MG63 (cell line): Measurements from ENCODE around the gene GAPVD1. TPM values are rescaled to one million over a fixed set of nuclear protein-coding genes. Genes with fewer than 3 reads are reported as not detected.
A peak's percentile ranks its signal among the peaks of the same experiment; 100 is the strongest.
"Not testable (repeated sequence)": the region's sequence is repeated elsewhere in the genome, so short reads cannot be mapped to it uniquely, and the experiment has no call there.

Experiments
- DNase-seq: peaks from one replicate; pipeline ENCODE4 v3.0.0-alpha.2; 2020
- H3K27me3 ChIP-seq: fragments of 250-450 bp; sonication (Bioruptor Pico); 2 replicates; pipeline ENCODE4 v1.5.1; 2020; ENCODE audit warnings: mild to moderate bottlenecking, moderate library complexity
- H3K36me3 ChIP-seq: fragments of 250-450 bp; sonication (Bioruptor Pico); 2 replicates; pipeline ENCODE4 v1.5.1; 2020; ENCODE audit warnings: mild to moderate bottlenecking, moderate library complexity
- H3K4me3 ChIP-seq: fragments of 250-450 bp; sonication (Bioruptor Pico); 2 replicates; pipeline ENCODE4 v1.5.1; 2020; ENCODE audit warnings: mild to moderate bottlenecking, moderate library complexity
- H3K9me3 ChIP-seq: fragments of 250-450 bp; sonication (Bioruptor Pico); 2 replicates; pipeline ENCODE4 v1.5.1; 2020; ENCODE audit warnings: mild to moderate bottlenecking, moderate library complexity
- total RNA-seq: library from RNA; depleted of rRNA; stranded (reverse); fragments of >200 nt; shearing (Covaris generic); gene quantifications from 2 replicates; pipeline ENCODE4 v1.2.3, GENCODE V29; 2014; ENCODE audit warnings: low replicate concordance; rRNA removed

Gene GAPVD1, protein sequence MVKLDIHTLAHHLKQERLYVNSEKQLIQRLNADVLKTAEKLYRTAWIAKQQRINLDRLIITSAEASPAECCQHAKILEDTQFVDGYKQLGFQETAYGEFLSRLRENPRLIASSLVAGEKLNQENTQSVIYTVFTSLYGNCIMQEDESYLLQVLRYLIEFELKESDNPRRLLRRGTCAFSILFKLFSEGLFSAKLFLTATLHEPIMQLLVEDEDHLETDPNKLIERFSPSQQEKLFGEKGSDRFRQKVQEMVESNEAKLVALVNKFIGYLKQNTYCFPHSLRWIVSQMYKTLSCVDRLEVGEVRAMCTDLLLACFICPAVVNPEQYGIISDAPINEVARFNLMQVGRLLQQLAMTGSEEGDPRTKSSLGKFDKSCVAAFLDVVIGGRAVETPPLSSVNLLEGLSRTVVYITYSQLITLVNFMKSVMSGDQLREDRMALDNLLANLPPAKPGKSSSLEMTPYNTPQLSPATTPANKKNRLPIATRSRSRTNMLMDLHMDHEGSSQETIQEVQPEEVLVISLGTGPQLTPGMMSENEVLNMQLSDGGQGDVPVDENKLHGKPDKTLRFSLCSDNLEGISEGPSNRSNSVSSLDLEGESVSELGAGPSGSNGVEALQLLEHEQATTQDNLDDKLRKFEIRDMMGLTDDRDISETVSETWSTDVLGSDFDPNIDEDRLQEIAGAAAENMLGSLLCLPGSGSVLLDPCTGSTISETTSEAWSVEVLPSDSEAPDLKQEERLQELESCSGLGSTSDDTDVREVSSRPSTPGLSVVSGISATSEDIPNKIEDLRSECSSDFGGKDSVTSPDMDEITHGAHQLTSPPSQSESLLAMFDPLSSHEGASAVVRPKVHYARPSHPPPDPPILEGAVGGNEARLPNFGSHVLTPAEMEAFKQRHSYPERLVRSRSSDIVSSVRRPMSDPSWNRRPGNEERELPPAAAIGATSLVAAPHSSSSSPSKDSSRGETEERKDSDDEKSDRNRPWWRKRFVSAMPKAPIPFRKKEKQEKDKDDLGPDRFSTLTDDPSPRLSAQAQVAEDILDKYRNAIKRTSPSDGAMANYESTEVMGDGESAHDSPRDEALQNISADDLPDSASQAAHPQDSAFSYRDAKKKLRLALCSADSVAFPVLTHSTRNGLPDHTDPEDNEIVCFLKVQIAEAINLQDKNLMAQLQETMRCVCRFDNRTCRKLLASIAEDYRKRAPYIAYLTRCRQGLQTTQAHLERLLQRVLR (N-terminal part only)
- total RNA-seq: 27.5 and 31.4 TPM in 2 replicates

DNA sequence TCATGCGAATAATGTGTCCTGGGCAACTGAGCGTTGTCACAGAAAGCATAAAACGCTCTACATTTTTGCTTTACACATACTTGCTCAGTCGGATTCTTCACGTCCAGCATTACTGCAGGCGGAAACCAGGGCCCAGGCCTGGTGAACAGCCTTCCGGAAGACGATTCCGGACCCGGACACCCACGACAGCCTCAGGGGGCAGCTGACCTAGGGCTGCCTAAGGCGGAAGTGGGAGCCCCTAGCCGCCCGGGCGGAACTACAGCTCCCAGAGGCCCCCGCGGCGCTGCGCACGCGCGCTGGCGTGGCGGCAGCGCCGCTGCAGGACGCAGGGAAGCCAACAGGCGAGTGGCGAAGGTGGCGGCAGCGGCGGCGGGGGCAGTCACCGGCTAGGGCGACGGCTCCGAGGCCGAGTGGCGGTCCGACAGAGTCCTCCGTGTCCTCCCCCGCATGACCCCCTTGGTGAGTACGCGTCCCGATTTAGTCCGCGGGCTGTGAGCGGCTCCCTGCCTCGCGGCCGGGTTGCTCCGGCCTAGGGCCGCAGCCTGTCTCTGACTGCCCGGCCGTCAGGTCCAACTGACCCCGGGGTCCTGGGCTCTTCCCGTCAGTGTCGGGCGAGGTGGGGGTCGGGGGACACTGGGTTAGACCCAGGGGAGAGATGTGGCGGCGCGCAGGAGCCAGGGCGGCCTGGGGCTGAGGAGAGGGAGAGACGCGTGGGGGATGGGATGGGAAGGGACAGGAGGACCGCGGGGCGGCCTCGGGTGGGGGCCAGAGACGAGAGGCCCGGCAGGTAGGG, at the start of gene GAPVD1:
TSS of gene GAPVD1 (plus strand) at position 326 of the 793 bp plus-strand sequence. CDS start 37,096 bp downstream, outside the sequence.
- Histone ChIP-seq H3K9me3 (no peaks in the 10 kb centered on the region), H3K4me3 (peak within 1 kb of the TSS; percentile 86), H3K36me3 (peaks cover 16% of the 10 kb centered on the region), H3K27me3 (no peaks in the 10 kb centered on the region)
- peak; percentile 97 for DNase-seq

- Histone ChIP-seq H3K27me3 (no peaks in the 10 kb centered on the region), H3K9me3 (no peaks in the 10 kb centered on the region), H3K36me3 (peaks cover 37% of the 10 kb centered on the region), H3K4me3 (no peak overlapping the region)
- no peak for DNase-seq
Measured at GRCh38 chr9:125214186-125214585, 47.4 kb upstream of the GAPVD1 start.

DNA sequence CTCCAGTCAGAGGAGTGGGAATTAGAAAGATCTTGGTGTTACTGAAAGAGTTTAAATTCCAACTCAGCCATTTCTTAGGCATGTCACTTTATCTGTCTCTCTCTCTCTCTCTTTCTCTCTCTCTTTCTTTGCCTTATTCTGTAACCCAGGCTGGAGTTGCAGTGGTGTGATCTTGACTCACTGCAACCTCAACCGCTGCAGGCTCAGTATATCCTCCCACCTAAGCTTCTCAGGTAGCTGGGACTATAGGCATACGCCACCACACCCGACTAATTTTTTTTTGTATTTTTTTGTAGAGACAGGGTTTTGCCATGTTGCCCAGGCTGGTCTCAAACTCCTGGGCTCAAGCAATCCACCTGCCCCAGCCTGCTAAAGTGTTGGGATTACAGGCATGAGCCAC, 43.0 kb upstream of the GAPVD1 start:
- no peak overlapping the region for H3K4me3 ChIP-seq

DNA sequence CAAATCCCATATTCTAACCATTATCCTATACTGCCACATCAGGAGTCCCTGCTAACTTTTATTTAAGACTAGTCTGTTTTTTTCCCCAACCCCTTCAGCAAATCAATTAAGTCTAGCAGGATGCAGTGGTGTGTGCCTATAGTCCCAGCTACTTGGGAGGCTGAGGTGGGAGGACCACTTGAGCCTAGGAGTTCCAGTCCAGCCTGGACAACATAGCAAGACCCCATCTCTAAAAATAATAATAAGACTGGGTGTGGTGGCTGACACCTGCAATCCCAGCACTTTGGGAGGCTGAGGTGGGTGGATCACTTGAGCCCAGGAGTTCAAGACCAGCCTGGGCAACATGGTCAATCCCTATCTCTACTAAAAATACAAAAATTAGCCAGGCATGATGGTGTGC, 36.8 kb upstream of the GAPVD1 start:
- not testable (repeated sequence) for H3K27me3 ChIP-seq, DNase-seq, H3K9me3 ChIP-seq, H3K4me3 ChIP-seq
- peaks cover 21% of the 10 kb centered on the region for H3K36me3 ChIP-seq

More for the DNA sequence above, 43.0 kb upstream of the GAPVD1 start:
- no peak for DNase-seq
- H3K36me3 ChIP-seq: peaks cover 25% of the 10 kb centered on the region
- no peaks in the 10 kb centered on the region for H3K9me3 ChIP-seq
- H3K27me3 ChIP-seq: no peaks in the 10 kb centered on the region

DNA sequence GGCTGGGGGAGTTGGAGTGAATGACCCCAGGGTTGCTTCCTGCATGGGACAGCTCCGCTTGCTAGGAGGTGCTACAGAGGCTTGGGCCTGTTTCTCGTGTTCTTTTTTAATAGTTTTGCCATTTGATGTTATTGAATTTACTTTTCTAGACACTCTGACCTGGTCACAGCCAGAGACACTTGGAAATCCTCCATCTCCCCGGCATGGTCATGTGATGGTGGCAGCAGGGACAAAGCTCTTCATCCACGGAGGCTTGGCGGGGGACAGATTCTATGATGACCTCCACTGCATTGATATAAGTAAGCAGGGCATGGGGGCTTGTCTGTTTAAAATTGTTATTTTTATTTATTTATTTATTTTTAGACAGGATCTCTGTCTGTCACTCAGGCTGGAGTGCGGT, 33.9 kb upstream of the GAPVD1 start:
- H3K4me3 ChIP-seq: no peak overlapping the region
- peaks cover 28% of the 10 kb centered on the region for H3K36me3 ChIP-seq
- no peak for DNase-seq
- no peaks in the 10 kb centered on the region for H3K27me3 ChIP-seq
- H3K9me3 ChIP-seq: no peaks in the 10 kb centered on the region

- Histone ChIP-seq H3K36me3 (peaks cover 62% of the 10 kb centered on the region), H3K4me3 (no peak overlapping the region), H3K9me3 (no peaks in the 10 kb centered on the region), H3K27me3 (no peaks in the 10 kb centered on the region)
- peak; percentile 75 for DNase-seq
Measured at GRCh38 chr9:125233678-125234077, 27.9 kb upstream of the GAPVD1 start.

DNA sequence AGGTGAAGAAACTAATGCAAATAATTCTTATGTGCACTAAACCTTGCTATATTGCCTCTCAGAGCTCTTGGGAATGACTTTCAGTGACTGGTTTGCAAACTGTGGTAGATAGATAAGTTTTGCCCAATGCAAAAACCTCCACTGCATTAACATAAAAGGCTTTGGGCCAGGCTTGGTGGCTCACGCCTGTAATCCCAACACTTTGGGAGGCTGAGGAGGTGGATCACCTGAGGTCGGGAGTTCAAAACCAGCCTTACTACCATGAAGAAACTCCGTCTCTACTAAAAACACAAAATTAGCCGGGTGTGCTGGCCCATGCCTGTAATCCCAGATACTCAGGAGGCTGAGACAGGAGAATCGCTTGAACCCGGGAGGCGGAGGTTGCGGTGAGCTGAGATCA, 27.5 kb upstream of the GAPVD1 start:
- not testable (repeated sequence) for H3K27me3 ChIP-seq, DNase-seq, H3K4me3 ChIP-seq, H3K9me3 ChIP-seq
- H3K36me3 ChIP-seq: peaks cover 66% of the 10 kb centered on the region

- no peaks in the 10 kb centered on the region for H3K9me3 ChIP-seq
- H3K27me3 ChIP-seq: no peaks in the 10 kb centered on the region
- H3K4me3 ChIP-seq: no peak overlapping the region; the same call in 1 of the 2 replicates
- peaks cover 79% of the 10 kb centered on the region for H3K36me3 ChIP-seq
- no peak for DNase-seq
Measured at GRCh38 chr9:125235804-125236519, 25.7 kb upstream of the GAPVD1 start.

- H3K27me3 ChIP-seq, DNase-seq, H3K9me3 ChIP-seq: not testable (repeated sequence)
- Histone ChIP-seq H3K36me3 (peaks cover 80% of the 10 kb centered on the region), H3K4me3 (peak overlapping the region; percentile 8; the same call in 1 of the 2 replicates)
Measured at GRCh38 chr9:125236520-125237159, 25.0 kb upstream of the GAPVD1 start.

- no peak for DNase-seq
- Histone ChIP-seq H3K9me3 (no peaks in the 10 kb centered on the region), H3K27me3 (no peaks in the 10 kb centered on the region), H3K4me3 (peak overlapping the region; percentile 86), H3K36me3 (peaks cover 72% of the 10 kb centered on the region)
Measured at GRCh38 chr9:125238127-125238914, 23.3 kb upstream of the GAPVD1 start.

DNA sequence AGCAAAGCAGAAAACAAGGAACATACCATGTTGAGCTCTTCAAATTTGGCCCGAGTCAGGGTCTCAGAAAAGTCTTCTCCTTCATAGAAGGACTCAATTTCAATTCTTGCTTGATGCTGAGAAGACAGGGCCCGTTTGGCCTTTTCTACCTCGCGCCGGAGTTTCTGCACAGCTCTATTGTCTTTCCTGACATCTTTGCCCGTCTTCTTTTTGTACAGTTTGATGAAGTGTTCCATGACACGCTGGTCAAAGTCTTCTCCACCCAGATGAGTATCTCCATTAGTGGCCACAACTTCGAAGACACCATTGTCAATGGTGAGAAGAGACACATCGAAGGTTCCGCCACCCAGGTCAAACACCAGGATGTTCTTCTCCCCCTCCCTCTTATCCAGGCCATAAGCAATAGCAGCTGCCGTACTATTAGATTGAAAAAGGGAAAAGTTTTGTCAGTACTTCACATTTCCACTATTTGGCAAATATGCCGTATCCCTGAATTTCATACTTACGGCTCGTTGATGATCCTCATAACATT, 22.6 kb upstream of the GAPVD1 start:
- H3K36me3 ChIP-seq: peaks cover 67% of the 10 kb centered on the region
- H3K27me3 ChIP-seq: no peaks in the 10 kb centered on the region
- H3K4me3 ChIP-seq: peak overlapping the region; percentile 86
- no peak for DNase-seq
- no peaks in the 10 kb centered on the region for H3K9me3 ChIP-seq

- H3K36me3 ChIP-seq: peaks cover 61% of the 10 kb centered on the region
- H3K9me3 ChIP-seq: no peaks in the 10 kb centered on the region
- DNase-seq: no peak
- H3K27me3 ChIP-seq: no peaks in the 10 kb centered on the region
- peak overlapping the region; percentile 86 for H3K4me3 ChIP-seq
Measured at GRCh38 chr9:125239631-125240597, 21.7 kb upstream of the GAPVD1 start.

GRCh38 chr9:125240649-125240999, 21.0 kb upstream of the GAPVD1 start:
- DNase-seq: peak; percentile 38
- H3K36me3 ChIP-seq: peaks cover 54% of the 10 kb centered on the region
- no peaks in the 10 kb centered on the region for H3K9me3 ChIP-seq
- H3K27me3 ChIP-seq: no peaks in the 10 kb centered on the region
- H3K4me3 ChIP-seq: peak overlapping the region; percentile 86
